Measurements from ENCODE around the gene ATP2A2.
"Not testable (repeated sequence)": the region's sequence is repeated elsewhere in the genome, so short reads cannot be mapped to it uniquely, and the experiment has no call there.

The ATP2A2 gene

DNA sequence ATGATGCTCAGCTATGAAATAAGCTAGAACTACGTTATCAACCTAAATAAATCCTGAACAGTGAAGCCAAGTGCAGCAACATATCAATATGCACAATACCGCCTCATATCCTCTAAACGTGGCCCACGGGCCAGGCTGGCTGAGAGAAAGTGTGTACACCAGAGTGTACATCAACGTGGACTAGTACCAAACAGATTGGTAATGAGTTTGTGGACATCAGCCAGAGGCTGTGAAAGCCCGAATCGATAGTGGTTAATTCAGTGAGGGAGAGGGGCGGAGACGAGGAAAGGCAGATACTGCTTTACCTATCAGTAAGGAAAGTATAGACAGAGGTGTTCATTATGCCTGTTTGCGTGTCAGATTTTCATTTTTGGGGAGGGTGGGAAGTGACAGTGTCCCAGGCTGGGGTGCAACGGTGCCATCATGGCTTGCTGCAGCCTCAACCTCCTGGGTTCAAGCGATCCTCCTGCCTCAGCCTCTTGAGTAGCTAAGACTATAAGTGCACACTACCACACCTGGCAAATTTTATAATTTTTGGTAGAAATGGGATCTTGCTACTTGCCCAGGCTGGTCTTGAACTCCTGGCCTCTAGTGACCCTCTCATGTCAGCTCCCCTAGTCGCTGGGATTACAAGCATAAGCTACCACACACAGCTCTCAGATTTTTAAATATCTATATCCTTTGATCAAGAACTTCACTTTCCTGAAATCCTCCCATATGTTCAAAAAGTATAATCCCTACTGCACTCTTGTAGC is 72.3 kb downstream of the ATP2A2 start:
- Histone ChIP-seq H4K20me1 (peaks cover 11 to 45% (median 14%) of the 10 kb centered on the region in 11 experiments; a peak in 18 of 22 replicates), H3K36me3 (peaks cover 8 to 38% (median 24%) of the 10 kb centered on the region in 11 experiments; a peak in 19 of 22 replicates), H3K9me3 (replicated peaks in 1 of 11) (no peaks in the 10 kb centered on the region), H3K4me1 (peaks cover 50 to 63% (median 57%) of the 10 kb centered on the region in 10 experiments), H3K4me3 (no peak overlapping the region), H3K27ac (peak overlapping the region in 4 of 11 experiments; percentile 11 to 26 (median 16); a peak in 2 of 22 replicates), H3K9ac (0 out of 22 replicates have a peak overlapping the region, but pooled peaks of 1 of the 11 experiments have one; percentile 31), H3K27me3 (no peaks in the 10 kb centered on the region), H3K4me2 (peak overlapping the region; percentile 21 to 77 (median 55); a peak in 20 of 22 replicates)
- TF ChIP-seq Cebpa-rat (IDR thresholded peaks at IDR 0.05), result no peak

DNA sequence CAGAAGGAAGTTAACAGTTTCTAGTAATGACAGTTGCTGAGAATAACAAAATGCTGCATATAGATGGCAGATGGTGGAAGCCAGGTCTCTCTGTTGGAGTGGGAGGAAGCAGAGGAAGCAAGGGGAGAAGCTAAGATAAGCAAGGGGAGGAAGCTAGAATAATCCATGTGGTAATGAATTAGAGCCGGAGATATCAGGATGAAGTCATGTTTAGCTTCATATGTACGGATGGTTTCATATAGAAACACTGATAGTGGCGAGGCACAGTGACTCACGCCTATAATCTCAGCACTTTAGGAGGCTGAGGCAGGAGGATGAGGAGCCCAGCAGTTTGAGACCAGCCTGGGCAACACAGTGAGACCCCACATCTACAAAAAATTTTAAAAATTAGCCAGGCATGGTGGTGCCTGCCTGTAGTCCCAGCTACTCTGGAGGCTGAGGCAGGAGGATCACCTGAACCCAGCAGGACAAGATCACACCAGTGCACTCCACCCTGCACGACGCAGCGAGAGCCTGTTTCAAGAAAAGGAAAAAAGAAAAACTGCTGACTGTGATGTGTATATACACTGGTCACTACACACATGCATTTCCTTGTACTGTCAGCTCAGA is 73.2 kb downstream of the ATP2A2 start:
- Histone ChIP-seq H3K9me3 (replicated peaks in 1 of 11) (no peaks in the 10 kb centered on the region), H3K27me3 (no peaks in the 10 kb centered on the region), H3K4me1 (peaks cover 41 to 60% (median 49%) of the 10 kb centered on the region in 10 experiments), H3K27ac (peak overlapping the region in 7 of 11 experiments; percentile 5 to 35 (median 13); a peak in 7 of 22 replicates), H3K9ac (peak overlapping the region in 3 of 11 experiments; percentile 5 to 31 (median 15); a peak in 3 of 22 replicates), H3K36me3 (peaks cover 6 to 30% (median 16%) of the 10 kb centered on the region in 11 experiments; a peak in 18 of 22 replicates), H3K4me3 (no peak overlapping the region), H3K4me2 (peak overlapping the region; percentile 21 to 77 (median 55)), H4K20me1 (peaks cover 3 to 36% (median 6%) of the 10 kb centered on the region in 11 experiments; a peak in 18 of 22 replicates)
- no peak for TF ChIP-seq Cebpa-rat (IDR thresholded peaks at IDR 0.05)

DNA sequence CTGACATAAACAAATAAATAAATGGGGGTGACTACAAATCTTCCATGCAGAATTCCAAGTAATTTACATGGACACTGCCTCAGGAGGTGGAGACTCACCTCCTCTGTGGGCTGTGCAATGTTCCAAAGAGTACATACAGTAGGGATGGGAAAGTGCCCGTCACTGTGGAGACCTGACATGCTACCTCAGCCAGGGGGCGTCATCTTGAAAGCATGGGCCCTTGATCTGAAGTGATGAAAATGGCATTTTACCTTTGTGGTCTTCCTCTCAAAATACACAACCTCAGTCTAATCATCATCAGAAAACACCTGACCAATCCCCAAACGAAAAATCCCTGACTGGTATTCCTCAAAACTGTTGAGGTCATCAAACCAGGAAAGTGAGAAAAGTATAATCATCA is 74.0 kb downstream of the ATP2A2 start:
- peak overlapping the region in 10 of 11 experiments; percentile 21 to 77 (median 56); a peak in 18 of 22 replicates for H3K4me2 ChIP-seq
- H3K9ac ChIP-seq, result peak overlapping the region in 1 of 11 experiments; percentile 5; a peak in 1 of 22 replicates
- no peak for TF ChIP-seq Cebpa-rat (IDR thresholded peaks at IDR 0.05)
- no peak overlapping the region for H3K4me3 ChIP-seq
- no peaks in the 10 kb centered on the region for H3K27me3 ChIP-seq
- H3K4me1 ChIP-seq, result peaks cover 33 to 55% (median 42%) of the 10 kb centered on the region in 10 experiments
- peaks cover 0 to 28% (median 0%) of the 10 kb centered on the region in 11 experiments; a peak in 8 of 22 replicates for H4K20me1 ChIP-seq
- H3K9me3 ChIP-seq (replicated peaks in 1 of 11), result no peaks in the 10 kb centered on the region
- H3K36me3 ChIP-seq, result peaks cover 6 to 30% (median 16%) of the 10 kb centered on the region in 11 experiments; a peak in 18 of 22 replicates
- H3K27ac ChIP-seq, result peak overlapping the region in 2 of 11 experiments; percentile 11 to 18; a peak in 2 of 22 replicates

- Histone ChIP-seq H4K20me1 (peaks cover 0 to 11% (median 0%) of the 10 kb centered on the region in 11 experiments; a peak in 2 of 22 replicates), H3K4me1 (peaks cover 17 to 63% (median 23%) of the 10 kb centered on the region in 10 experiments), H3K4me2 (peak overlapping the region in 1 of 11 experiments; percentile 20; a peak in 1 of 22 replicates)
- H3K27ac ChIP-seq; H3K4me3 ChIP-seq; H3K9me3 ChIP-seq (replicated peaks in 1 of 11); H3K36me3 ChIP-seq; H3K9ac ChIP-seq; H3K27me3 ChIP-seq: not testable (repeated sequence)
Observed at GRCh38 chr12:110358384-110359097, 77.5 kb downstream of the ATP2A2 start.

- Histone ChIP-seq H3K4me1 (peaks cover 8 to 55% (median 16%) of the 10 kb centered on the region in 10 experiments), H3K27me3 (no peaks in the 10 kb centered on the region), H3K4me3 (no peak overlapping the region), H3K9ac (peak overlapping the region in 2 of 11 experiments; percentile 9 to 65; a peak in 3 of 22 replicates), H3K27ac (peak overlapping the region in 3 of 11 experiments; percentile 46 to 65 (median 57); a peak in 6 of 22 replicates), H3K9me3 (replicated peaks in 1 of 11) (no peaks in the 10 kb centered on the region), H3K4me2 (peak overlapping the region in 4 of 11 experiments; percentile 44 to 72 (median 60); a peak in 8 of 22 replicates), H4K20me1 (no peaks in the 10 kb centered on the region), H3K36me3 (no peaks in the 10 kb centered on the region)
- TF ChIP-seq Cebpa-rat (IDR thresholded peaks at IDR 0.05), result no peak
Observed at GRCh38 chr12:110361216-110361615, 80.2 kb downstream of the ATP2A2 start.

GRCh38 chr12:110365489-110366320 is 84.7 kb downstream of the ATP2A2 start:
- H3K4me3 ChIP-seq, result no peak overlapping the region
- H3K9me3 ChIP-seq (replicated peaks in 1 of 11), result no peaks in the 10 kb centered on the region
- peak overlapping the region in 5 of 11 experiments; percentile 25 to 55 (median 36); a peak in 6 of 22 replicates for H3K9ac ChIP-seq
- no peak for TF ChIP-seq Cebpa-rat (IDR thresholded peaks at IDR 0.05)
- peaks cover 53 to 72% (median 58%) of the 10 kb centered on the region in 10 experiments for H3K4me1 ChIP-seq
- peak overlapping the region; percentile 30 to 73 (median 52); a peak in 20 of 22 replicates for H3K27ac ChIP-seq
- no peaks in the 10 kb centered on the region for H3K27me3 ChIP-seq
- H4K20me1 ChIP-seq, result peaks cover 0 to 7% (median 2%) of the 10 kb centered on the region in 11 experiments; a peak in 7 of 22 replicates
- H3K36me3 ChIP-seq, result peaks cover 4 to 13% (median 8%) of the 10 kb centered on the region in 11 experiments; a peak in 15 of 22 replicates
- H3K4me2 ChIP-seq, result peak overlapping the region; percentile 31 to 74 (median 65); a peak in 20 of 22 replicates

DNA sequence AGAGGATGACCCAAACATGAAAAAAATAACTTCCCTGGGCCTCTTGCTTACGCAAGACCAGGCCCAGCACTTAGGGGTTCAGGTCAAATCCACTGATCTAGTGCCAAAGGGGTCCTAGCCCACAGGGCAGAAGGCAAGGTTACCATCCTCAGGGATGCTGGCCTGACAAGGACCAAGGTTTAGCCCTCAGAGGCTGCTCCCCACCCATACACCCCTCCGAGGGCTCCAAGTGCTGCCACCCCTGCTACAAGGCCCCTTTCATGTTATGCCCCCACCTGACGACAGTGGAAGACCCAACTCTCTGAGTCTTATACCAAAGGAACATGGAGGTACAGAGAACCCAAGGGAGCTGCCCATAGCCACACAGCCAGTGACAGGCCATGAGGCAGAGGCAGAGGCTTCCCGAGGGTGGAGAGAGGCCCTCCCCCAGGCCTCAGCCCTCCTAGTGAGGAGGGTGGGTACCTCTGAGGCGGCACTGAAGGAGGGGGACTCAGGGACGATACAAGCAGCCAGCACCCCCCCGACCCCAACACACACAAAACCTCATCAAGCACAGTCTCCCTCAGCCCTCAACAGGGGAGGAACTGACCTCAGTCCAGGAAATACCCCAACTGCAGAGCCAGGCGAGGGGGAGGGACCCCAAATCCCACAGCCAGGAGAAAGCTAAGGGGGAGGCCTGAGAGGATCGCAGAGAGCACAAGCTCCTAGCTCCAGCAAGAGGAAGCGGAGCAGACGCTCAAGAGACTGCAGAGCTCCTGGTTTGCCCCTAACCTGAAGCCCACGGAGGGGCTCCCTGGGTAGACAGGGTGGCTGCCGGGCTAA is 85.5 kb downstream of the ATP2A2 start:
- Histone ChIP-seq H3K4me1 (peaks cover 57 to 72% (median 65%) of the 10 kb centered on the region in 10 experiments), H3K27me3 (no peaks in the 10 kb centered on the region), H3K9ac (peak overlapping the region in 7 of 11 experiments; percentile 4 to 47 (median 33); a peak in 9 of 22 replicates), H3K27ac (peak overlapping the region; percentile 41 to 73 (median 52); a peak in 21 of 22 replicates), H3K4me2 (peak overlapping the region; percentile 31 to 74 (median 65)), H3K4me3 (no peak overlapping the region), H3K36me3 (peaks cover 8 to 19% (median 15%) of the 10 kb centered on the region in 11 experiments; a peak in 16 of 22 replicates), H3K9me3 (replicated peaks in 1 of 11) (no peaks in the 10 kb centered on the region), H4K20me1 (peaks cover 0 to 16% (median 10%) of the 10 kb centered on the region in 11 experiments; a peak in 13 of 22 replicates)
- no peak for TF ChIP-seq Cebpa-rat (IDR thresholded peaks at IDR 0.05)

Data from BLaER1 treated with 17β-estradiol and CSF1 and Interleukin-3, amounts not matched to agents 10 nM and 100 nM (cell line).